Activated naive CD8-positive, alpha-beta T cell treated with anti-CD3 and anti-CD28 coated beads, Interleukin-2, amount 10 ng/mL, durations not matched to agents 7 days and 5 days (primary cell): ENCODE data around the gene PELI3. TPM values are rescaled to one million over a fixed set of nuclear protein-coding genes. Genes with fewer than 3 reads are reported as not detected.
"Not testable (repeated sequence)": the region's sequence is repeated elsewhere in the genome, so short reads cannot be mapped to it uniquely, and the experiment has no call there.

Experiments used
- ATAC-seq: fragments of 150-1000 bp; cut with Tn5 transposase; one replicate; pipeline ENCODE4 v1.10.0; 2021; ENCODE audit warnings: low read depth, moderate library complexity
- POLR2A ChIA-PET: fragments of 350-600 bp; sonication (Branson Sonifier 250); formaldehyde crosslinking; loops from one replicate; lab custom pipeline; 2021; ENCODE audit warnings: antibody characterized with exemption; lab: Charles Lee
- DNase-seq: peaks from one replicate; pipeline ENCODE4 v3.0.0; 2021
- H3K27ac Mint-ChIP-seq: one replicate; pipeline ENCODE4 v1.8.0; 2022; ENCODE audit warnings: mild to moderate bottlenecking, mixed read lengths
- H3K27me3 Mint-ChIP-seq: one replicate; pipeline ENCODE4 v1.8.0; 2022; ENCODE audit warnings: mild to moderate bottlenecking, moderate library complexity, mixed read lengths
- H3K36me3 Mint-ChIP-seq: one replicate; pipeline ENCODE4 v1.8.0; 2021; ENCODE audit warnings: mild to moderate bottlenecking, mixed read lengths
- H3K4me1 Mint-ChIP-seq: one replicate; pipeline ENCODE4 v1.8.0; 2021; ENCODE audit warnings: mixed read lengths
- H3K4me3 Mint-ChIP-seq: one replicate; pipeline ENCODE4 v1.8.0; 2022; ENCODE audit warnings: mild to moderate bottlenecking, moderate library complexity, mixed read lengths
- H3K9me3 Mint-ChIP-seq: one replicate; pipeline ENCODE4 v1.8.0; 2021; ENCODE audit warnings: mixed read lengths
- total RNA-seq, 2 experiments: library from RNA; stranded (reverse); gene quantifications; one replicate each; pipeline ENCODE4 v1.2.3, GENCODE V29; 2021

The PELI3 gene
- total RNA-seq, 2 experiments from 2014 or later = 10.6 to 10.7 TPM

DNA sequence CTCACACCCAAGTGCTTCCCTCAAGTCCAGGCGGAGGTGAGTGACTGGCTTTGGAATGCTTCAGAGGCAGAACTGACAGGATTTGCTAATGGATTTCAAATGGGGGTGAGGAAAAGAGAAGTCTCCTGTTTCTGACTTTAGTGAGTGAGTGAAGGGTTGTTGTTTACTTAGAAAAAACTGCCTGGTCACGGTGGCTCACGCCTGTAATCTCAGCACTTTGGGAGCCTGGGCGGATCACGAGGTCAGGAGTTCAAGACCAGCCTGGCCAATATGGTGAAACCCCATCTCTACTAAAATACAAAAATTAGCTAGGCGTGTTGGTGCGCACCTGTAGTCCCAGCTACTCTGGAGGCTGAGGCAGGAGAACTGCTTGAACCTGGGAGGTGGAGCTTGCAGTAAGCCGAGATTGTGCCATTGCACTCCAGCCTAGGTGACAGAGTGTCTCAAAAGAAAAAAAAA, 34.8 kb upstream of the PELI3 start:
- ATAC-seq, H3K4me1 Mint-ChIP-seq, H3K4me3 Mint-ChIP-seq, H3K27me3 Mint-ChIP-seq, H3K9me3 Mint-ChIP-seq, H3K27ac Mint-ChIP-seq, DNase-seq, POLR2A ChIA-PET: not testable (repeated sequence)
- H3K36me3 Mint-ChIP-seq = peaks cover 11% of the 10 kb centered on the region

DNA sequence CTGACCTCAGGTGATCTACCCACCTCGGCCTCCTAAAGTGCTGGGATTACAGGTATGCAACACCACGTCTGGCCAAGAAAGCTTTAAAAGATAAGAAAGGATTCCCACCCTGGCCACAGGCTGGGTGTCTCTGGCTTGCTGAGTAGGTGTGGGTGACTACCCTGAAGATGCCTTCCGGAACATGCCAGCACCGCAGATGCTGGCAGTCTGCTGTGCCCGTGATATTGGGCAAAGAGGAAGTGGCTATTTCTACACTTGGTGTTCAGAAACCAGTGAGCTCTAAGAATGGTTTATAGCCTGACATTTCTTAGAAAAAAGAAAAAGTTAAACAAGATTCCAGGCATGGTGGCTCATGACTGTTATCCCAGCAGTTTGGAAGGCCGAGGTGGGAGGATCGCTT, 34.1 kb upstream of the PELI3 start:
- Mint-ChIP-seq H3K9me3 (no peaks in the 10 kb centered on the region), H3K27ac (no peak overlapping the region), H3K36me3 (peaks cover 11% of the 10 kb centered on the region), H3K4me3 (no peak overlapping the region), H3K4me1 (peaks cover 6% of the 10 kb centered on the region), H3K27me3 (no peaks in the 10 kb centered on the region)
- ATAC-seq (no peak), DNase-seq (no peak)
- POLR2A ChIA-PET = no interaction called here

DNA sequence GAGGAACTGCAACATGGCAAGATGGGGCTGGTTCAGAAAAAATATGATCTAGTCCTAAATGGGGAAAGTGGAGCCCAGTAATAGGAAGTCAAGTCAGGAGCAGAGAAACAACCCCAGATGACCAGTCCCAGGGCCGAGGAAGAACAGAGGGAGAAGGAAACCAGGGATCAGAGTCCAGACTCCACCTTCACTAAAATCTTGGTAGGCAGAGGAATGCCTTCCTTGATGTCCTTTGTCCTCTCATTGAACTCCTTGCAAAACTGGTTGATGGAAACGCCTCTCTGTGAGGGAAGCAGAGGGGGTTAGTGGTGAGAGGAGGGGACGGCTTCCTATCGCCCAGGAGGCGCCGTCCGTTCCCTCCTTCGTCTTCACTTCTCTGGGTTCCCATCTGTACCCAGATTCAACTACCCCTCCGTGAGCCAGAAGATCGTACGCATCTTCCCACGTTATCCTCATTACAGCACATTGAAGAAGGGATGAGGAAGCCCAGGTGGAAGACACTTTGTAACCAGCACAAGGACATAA, 28.7 kb upstream of the PELI3 start:
- H3K36me3 Mint-ChIP-seq = peaks cover 6% of the 10 kb centered on the region
- ATAC-seq (no peak), DNase-seq (no peak)
- peaks cover 3% of the 10 kb centered on the region for H3K9me3 Mint-ChIP-seq
- peaks cover 17% of the 10 kb centered on the region for H3K4me1 Mint-ChIP-seq
- H3K4me3 Mint-ChIP-seq = peak overlapping the region; percentile 90
- POLR2A ChIA-PET = interaction anchor here (0.6 to 1.6 kb wide), 8 partner anchors 16 to 667 kb away, joined by 3 to 15 read pairs (median 6); partner anchors contain the start of genes DPP3, PELI3 and RBM4B
- peak overlapping the region; percentile 97 for H3K27ac Mint-ChIP-seq
- no peaks in the 10 kb centered on the region for H3K27me3 Mint-ChIP-seq

DNA sequence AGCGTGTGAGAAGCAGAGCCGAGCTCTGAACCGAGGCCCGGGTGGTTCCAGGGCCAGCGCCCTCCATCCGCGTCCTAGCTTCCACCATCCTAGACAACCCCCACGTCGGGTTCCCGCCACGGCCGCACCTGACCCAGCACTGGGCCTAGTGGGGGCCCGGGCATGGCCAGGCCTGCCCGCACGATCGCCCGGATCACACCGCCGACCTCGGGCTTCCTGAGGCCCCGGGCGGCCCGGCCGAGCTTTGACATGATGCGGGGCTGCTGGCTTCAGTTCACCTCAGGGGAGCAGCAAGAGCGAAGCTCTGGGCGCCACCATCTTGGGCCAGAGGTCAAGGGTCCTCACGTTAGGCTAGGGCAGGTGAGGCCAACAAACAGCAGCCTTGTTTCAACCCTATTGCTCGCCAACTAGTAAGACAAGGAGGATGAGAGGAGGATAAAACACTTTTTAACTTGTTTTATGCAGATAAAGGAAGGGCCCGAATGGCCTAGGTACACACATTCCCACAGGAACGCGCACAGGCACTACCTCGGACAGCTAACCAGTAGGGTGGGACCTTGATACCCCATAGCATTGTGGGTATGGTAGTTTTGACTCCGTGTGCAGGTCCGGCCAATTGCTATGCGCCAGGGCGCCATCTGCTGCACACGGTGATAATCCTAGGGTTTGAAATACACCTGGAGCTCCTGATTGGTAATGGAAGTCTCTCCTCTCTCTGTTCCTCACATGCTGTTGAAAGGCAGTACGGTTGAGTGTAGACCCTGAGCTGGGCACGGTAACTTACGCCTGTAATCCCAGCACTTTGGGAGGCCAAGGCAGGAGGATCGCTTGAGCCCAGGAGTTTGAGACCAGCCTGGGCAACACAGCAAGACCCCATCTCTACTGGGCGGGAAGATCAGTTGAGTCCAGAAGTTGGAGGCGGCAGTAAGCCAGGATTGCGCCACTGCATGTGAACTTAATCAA, 27.9 kb upstream of the PELI3 start, which contains the start of gene MRPL11:
Gene MRPL11 (minus strand): TSS at position 345 of the 963 bp plus-strand sequence. CDS start 94 bp downstream, at position 251.
- peak; percentile 95 for ATAC-seq
- POLR2A ChIA-PET = interaction anchor here (0.6 to 1.6 kb wide), 10 partner anchors 17 to 666 kb away, joined by 3 to 15 read pairs (median 4); partner anchors contain the start of genes DPP3, PELI3, RBM4B and YIF1A
- peak within 1 kb of the TSS; percentile 90 for H3K4me3 Mint-ChIP-seq
- peaks cover 17% of the 10 kb centered on the region for H3K4me1 Mint-ChIP-seq
- DNase-seq = peak; percentile 87
- H3K9me3 Mint-ChIP-seq = peaks cover 11% of the 10 kb centered on the region
- peaks cover 6% of the 10 kb centered on the region for H3K36me3 Mint-ChIP-seq
- no peaks in the 10 kb centered on the region for H3K27me3 Mint-ChIP-seq
- peak within 1 kb of the TSS; percentile 97 for H3K27ac Mint-ChIP-seq

DNA sequence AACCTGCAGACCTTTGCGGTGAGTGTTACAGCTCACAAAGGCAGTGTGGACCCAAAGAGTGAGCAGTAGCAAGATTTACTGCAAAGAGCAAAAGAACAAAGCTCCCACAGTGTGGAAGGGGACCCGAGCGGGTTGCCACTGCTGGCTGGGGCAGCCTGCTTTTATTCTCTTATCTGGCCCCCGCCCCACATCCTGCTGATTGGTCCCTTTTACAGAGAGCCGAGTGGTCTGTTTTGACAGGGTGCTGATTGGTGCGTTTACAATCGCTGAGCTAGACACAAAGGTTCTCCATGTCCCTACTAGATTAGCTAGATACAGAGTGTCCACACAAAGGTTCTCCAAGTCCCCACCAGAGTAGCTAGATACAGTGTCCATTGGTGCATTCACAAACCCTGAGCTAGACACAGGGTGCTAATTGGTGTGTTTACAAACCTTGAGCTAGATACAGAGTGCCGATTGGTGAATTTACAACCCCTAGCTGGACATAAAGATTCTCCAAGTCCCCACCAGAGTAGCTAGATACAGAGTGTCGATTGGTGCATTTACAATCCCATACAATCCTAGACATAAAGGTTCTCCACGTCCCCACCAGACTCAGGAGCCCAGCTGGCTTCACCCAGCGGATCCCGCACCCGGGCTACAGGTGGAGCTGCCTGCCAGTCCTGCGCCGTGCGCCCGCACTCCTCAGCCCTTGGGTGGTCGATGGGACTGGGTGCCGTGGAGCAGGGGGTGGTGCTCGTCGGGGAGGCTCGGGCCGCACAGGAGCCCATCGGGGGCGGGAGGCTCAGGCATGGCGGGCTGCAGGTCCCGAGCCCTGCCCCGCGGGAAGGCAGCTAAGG, 26.4 kb upstream of the PELI3 start:
- not testable (repeated sequence) for ATAC-seq, H3K27me3 Mint-ChIP-seq, H3K27ac Mint-ChIP-seq, H3K36me3 Mint-ChIP-seq, H3K4me3 Mint-ChIP-seq, DNase-seq
- Mint-ChIP-seq H3K4me1 (peaks cover 17% of the 10 kb centered on the region), H3K9me3 (peaks cover 12% of the 10 kb centered on the region)
- POLR2A ChIA-PET = interaction anchor here (1.6 kb wide), 1 partner anchor 19 kb away, joined by 3 read pairs; no protein-coding TSS in a partner anchor

DNA sequence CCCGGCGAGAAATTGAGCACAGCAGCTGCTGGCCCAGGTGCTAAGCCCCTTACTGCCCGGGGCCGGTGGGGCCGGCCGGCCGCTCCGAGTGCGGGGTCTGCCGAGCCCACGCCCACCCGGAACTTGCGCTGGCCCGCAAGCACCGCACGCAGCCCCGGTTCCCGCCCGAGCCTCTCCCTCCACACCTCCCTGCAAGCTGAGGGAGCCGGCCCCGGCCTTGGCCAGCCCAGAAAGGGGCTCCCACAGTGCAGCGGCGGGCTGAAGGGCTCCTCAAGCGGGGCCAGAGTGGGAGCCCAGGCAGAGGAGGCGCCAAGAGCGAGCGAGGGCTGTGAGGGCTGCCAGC, 25.8 kb upstream of the PELI3 start:
- not testable (repeated sequence) for H3K27me3 Mint-ChIP-seq, DNase-seq, ATAC-seq, H3K36me3 Mint-ChIP-seq, H3K4me3 Mint-ChIP-seq, H3K27ac Mint-ChIP-seq
- H3K9me3 Mint-ChIP-seq = peaks cover 12% of the 10 kb centered on the region
- H3K4me1 Mint-ChIP-seq = peaks cover 17% of the 10 kb centered on the region
- POLR2A ChIA-PET = interaction anchor here (1.6 kb wide), 1 partner anchor 20 kb away, joined by 3 read pairs; no protein-coding TSS in a partner anchor

DNA sequence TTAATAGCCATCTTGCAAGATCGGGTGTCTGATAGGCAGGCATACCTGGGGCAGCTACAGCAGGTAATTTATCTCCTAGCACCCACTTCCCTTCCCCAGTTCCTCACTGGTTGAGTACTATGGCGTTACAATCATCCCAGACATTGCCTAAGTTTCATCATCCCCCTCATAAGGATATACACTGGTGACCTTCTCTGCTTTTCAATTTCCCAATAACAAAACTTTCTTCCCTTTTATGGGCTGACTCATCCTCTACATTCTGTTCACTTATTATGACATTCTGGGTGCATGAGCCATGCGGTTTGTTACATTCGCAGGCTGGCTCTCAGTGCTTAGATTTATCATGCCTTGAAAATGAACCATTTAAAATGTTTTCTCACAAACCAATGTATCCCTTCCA, 23.1 kb upstream of the PELI3 start:
- Mint-ChIP-seq H3K27me3 (peaks cover 2% of the 10 kb centered on the region), H3K4me3 (no peak overlapping the region), H3K9me3 (peaks cover 12% of the 10 kb centered on the region), H3K4me1 (peaks cover 7% of the 10 kb centered on the region), H3K27ac (no peak overlapping the region), H3K36me3 (no peaks in the 10 kb centered on the region)
- no peak for DNase-seq
- POLR2A ChIA-PET = interaction anchor here (1.5 kb wide), 1 partner anchor 36 kb away, joined by 3 read pairs; the partner anchor contains the start of gene DPP3
- ATAC-seq = no peak

DNA sequence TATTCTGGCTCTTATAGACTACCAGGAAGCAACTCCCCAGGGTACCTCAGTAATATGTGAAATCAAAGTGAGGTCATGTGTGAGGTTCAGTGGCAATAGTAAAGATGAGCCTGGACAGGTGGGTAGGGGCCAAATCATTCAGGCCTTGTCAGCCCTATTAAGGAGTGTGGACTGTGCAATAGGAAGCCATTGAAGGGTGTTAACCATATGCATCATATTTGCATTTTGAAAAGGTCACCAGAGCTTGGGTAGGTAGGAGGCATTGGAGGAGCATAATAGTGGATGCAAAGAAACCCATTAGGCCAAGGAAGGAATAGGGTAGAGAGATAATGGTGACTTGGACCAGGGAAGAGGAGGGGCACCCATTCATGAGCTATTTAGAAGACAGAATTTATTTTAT, 19.7 kb upstream of the PELI3 start:
- peaks cover 9% of the 10 kb centered on the region for H3K27me3 Mint-ChIP-seq
- no peaks in the 10 kb centered on the region for H3K4me1 Mint-ChIP-seq
- H3K27ac Mint-ChIP-seq = no peak overlapping the region
- H3K4me3 Mint-ChIP-seq = no peak overlapping the region
- DNase-seq (no peak), ATAC-seq (no peak)
- POLR2A ChIA-PET = no interaction called here
- peaks cover 12% of the 10 kb centered on the region for H3K9me3 Mint-ChIP-seq
- H3K36me3 Mint-ChIP-seq = no peaks in the 10 kb centered on the region

DNA sequence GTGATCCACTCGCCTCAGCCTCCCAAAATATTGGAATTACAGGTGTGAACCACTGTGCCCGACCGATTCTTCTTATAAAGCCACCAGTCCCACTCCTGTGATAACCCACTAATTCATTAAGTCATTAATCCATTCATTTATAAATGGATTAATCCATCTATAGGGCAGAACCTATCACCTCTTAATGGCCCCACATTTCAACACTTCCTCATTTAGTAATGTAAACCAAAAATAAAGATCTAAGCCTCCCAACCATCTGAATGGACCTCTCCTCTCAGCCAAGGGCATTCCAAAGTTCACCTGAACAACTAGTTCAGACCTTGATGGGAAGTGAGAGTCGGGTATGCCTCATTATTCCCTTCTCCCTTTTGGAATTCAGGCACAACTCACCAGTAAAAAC, 18.2 kb upstream of the PELI3 start:
- no peak overlapping the region for H3K27ac Mint-ChIP-seq
- DNase-seq = no peak
- no peak overlapping the region for H3K4me3 Mint-ChIP-seq
- no peak for ATAC-seq
- H3K9me3 Mint-ChIP-seq = peaks cover 4% of the 10 kb centered on the region
- peaks cover 9% of the 10 kb centered on the region for H3K27me3 Mint-ChIP-seq
- no peaks in the 10 kb centered on the region for H3K36me3 Mint-ChIP-seq
- POLR2A ChIA-PET = no interaction called here
- H3K4me1 Mint-ChIP-seq = no peaks in the 10 kb centered on the region

DNA sequence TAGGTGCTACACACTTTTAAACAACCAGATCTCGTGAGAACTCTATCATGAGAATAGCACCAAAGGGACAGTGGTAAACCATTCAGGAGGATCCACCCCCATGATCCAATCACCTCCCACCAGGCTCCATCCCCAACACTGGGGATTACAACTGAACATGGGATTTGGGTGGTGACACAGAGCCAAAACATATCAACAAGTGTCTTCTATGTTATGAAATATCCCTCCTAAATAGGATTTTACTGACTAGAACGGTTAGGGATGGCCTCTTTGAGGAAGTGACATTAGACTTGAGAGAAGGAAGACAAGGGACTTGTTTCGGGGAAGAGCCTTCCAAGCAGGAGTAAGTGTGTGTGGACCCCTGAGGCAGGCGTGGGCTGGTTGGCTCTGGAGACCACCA, 16.1 kb upstream of the PELI3 start:
- Mint-ChIP-seq H3K36me3 (no peaks in the 10 kb centered on the region), H3K27me3 (peaks cover 7% of the 10 kb centered on the region), H3K4me3 (no peak overlapping the region), H3K9me3 (no peaks in the 10 kb centered on the region), H3K4me1 (peaks cover 15% of the 10 kb centered on the region), H3K27ac (no peak overlapping the region)
- POLR2A ChIA-PET = interaction anchor here (0.6 kb wide), 1 partner anchor 122 kb away, joined by 3 read pairs; no protein-coding TSS in a partner anchor
- ATAC-seq (no peak), DNase-seq (no peak)

DNA sequence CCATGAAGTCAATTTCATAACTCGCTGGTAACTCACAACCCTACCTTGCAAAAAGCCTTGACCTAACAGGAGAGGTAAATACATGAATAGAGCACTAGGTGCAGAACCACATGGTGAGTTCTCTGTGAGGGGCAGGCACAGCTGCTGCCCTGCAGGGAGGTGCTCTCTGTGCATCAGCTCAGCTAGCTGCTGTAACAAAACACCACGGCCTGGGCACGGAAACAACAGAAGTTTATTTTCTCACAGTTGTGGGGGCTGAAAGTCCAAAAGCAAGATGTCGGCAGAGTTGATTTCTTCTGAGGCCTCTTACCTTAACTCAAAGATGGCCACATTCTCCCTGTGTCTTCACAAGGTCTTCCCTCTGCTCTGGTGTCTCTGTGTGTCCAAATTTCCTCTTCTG, 15.0 kb upstream of the PELI3 start:
- Mint-ChIP-seq H3K27ac (no peak overlapping the region), H3K4me1 (peaks cover 15% of the 10 kb centered on the region), H3K27me3 (peaks cover 7% of the 10 kb centered on the region), H3K9me3 (no peaks in the 10 kb centered on the region), H3K4me3 (no peak overlapping the region), H3K36me3 (no peaks in the 10 kb centered on the region)
- POLR2A ChIA-PET = no interaction called here
- no peak for DNase-seq
- ATAC-seq = no peak

DNA sequence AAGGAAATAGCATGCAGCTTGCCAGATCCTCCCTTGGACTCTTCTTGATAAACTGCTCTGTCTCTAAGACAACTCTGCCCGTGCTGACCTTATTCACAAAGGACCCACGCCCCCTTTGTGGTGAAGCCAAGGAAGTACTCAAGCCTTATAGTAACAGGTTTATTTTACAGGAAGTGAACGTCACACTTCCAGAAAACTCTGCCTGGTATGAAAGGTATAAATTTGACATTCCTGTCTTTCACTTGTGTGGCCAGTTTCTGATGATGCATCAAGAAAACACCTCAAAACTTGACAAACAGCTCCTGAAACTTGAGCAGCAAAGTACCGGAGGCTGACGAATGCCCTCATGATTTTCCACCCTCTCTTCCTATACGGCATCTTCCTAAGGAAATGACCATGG, 12.5 kb upstream of the PELI3 start:
- DNase-seq (no peak), ATAC-seq (no peak)
- H3K36me3 Mint-ChIP-seq = no peaks in the 10 kb centered on the region
- H3K4me1 Mint-ChIP-seq = peaks cover 20% of the 10 kb centered on the region
- peaks cover 7% of the 10 kb centered on the region for H3K27me3 Mint-ChIP-seq
- H3K4me3 Mint-ChIP-seq = no peak overlapping the region
- H3K9me3 Mint-ChIP-seq = no peaks in the 10 kb centered on the region
- H3K27ac Mint-ChIP-seq = no peak overlapping the region
- POLR2A ChIA-PET = interaction anchor here (0.5 to 2.5 kb wide), 3 partner anchors 10 to 90 kb away, joined by 3 to 7 read pairs (median 3); partner anchors contain the start of gene PELI3
